Bronchial epithelial cell (primary cell): ENCODE results near the gene SCUBE2. TPM values are rescaled to one million over a fixed set of nuclear protein-coding genes. Genes with fewer than 3 reads are reported as not detected.

ENCODE experiments used
- DNase-seq: peaks from one replicate; pipeline ENCODE4 v3.0.0-alpha.2; 2010; ENCODE audit warnings: low read depth
- FAIRE-seq: peaks from 2 replicates; lab custom pipeline; 2011; peaks lifted over from hg19 to GRCh38; lab: Jason Lieb, UNC
- H3K27me3 ChIP-seq: 2 replicates; pipeline ENCODE4 v1.5.1; 2011; ENCODE audit warnings: low read length; ENCODE audit not compliant: control insufficient read depth, insufficient read depth
- H3K36me3 ChIP-seq: 2 replicates; pipeline ENCODE4 v1.5.1; 2011; ENCODE audit warnings: low read length; ENCODE audit not compliant: control insufficient read depth, insufficient read depth
- H3K4me3 ChIP-seq: 2 replicates; pipeline ENCODE4 v1.5.1; 2011; ENCODE audit warnings: mild to moderate bottlenecking, low read depth, low read length, control low read depth
- CTCF ChIP-seq: IDR thresholded peaks from 2 replicates; pipeline ENCODE4 v1.5.1; 2011; ENCODE audit warnings: mild to moderate bottlenecking, moderate library complexity, low read length, control low read depth, inconsistent platforms; ENCODE audit not compliant: insufficient read depth, severe bottlenecking
- total RNA-seq: library from RNA; depleted of rRNA; stranded (reverse); fragments of >200 nt; gene quantifications from 2 replicates; pipeline ENCODE4 v1.2.1, GENCODE V29; 2014

SCUBE2 gene
- total RNA-seq, 1 donor from 2014 or later: not detected

DNA sequence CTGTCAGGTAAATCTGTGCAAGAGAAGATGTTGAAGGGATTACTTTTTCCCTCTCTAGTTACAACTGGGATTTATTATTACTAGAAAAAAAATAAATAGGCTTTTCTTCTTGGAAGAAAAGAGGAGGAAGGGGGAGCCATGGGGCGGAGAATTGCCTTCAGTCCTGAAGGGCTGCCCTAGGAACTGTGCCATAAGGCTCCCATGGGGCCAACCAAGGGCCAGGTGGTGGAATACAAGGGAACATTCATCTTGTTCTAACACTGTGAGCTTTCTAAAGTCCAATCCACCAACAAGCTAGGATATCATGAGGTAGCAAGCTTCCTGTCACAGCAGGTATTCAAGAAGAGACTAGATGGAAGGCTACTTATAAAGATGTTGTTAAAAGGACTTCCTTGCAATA lies 62.8 kb downstream of the SCUBE2 start:
- Histone ChIP-seq H3K27me3 (no peaks in the 10 kb centered on the region), H3K4me3 (no peak overlapping the region), H3K36me3 (no peaks in the 10 kb centered on the region)
- DNase-seq (no peak), FAIRE-seq (no peak)
- TF ChIP-seq CTCF: no peak

- DNase-seq: no peak
- no peak for TF ChIP-seq CTCF
- H3K36me3 ChIP-seq: no peaks in the 10 kb centered on the region
- no peak for FAIRE-seq
- H3K27me3 ChIP-seq: no peaks in the 10 kb centered on the region
- no peak overlapping the region for H3K4me3 ChIP-seq
These were observed 66.1 kb downstream of the SCUBE2 start for GRCh38 chr11:9025101-9025850.

DNA sequence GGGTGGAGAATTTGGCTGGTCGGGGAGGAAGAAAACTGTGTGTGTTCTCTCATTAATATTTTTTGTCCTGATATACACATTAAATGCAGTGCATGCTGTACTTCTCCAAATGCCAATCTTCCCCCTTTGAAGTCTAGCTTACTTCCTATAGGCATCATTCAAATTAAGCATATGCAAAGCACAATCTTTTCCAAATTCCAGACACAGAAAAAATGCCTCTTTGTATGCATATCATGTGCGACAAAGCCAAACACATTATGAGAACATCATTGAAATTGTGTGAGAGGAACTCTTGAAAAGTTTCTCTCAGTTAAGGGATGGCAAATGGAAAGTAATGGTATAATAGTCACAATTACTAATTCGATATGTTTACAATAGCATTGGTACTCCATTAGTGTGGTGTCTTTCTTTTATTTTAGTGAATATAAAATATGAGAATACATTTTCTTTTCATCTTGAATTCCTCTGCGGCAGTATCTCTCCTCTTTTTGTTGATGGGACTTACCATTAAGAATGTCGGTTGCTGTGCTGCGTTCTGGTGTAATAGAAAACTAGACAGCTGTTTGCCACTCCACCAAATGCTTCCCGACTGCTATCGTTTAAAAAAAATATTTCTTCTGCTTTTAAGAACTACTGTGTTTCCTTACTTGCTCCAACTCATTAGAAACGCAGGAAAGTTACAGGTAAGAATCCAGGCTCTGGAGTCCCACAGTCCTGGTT lies 68.3 kb downstream of the SCUBE2 start:
- no peak for TF ChIP-seq CTCF
- no peaks in the 10 kb centered on the region for H3K27me3 ChIP-seq
- H3K36me3 ChIP-seq: no peaks in the 10 kb centered on the region

DNA sequence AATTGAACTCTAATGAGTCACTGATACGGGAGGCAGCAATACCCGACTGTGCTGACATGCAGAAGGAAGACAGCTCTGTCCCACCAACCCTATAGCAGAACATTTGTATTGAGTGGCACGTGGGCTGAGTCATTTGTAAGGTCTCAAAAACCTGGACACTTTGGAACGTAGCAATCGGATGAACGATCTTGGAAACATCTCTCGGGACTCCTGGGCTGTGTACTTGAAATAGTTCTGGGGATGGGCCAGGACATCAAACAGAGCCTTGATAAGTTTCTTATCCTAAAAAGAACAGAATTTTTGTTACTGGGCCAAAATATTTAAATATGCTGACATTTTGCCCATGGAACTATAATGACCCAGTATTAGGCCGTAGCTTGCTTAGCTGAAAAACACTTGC lies 70.5 kb downstream of the SCUBE2 start:
- H3K36me3 ChIP-seq: no peaks in the 10 kb centered on the region
- FAIRE-seq (no peak), DNase-seq (no peak)
- no peak for TF ChIP-seq CTCF
- no peak overlapping the region for H3K4me3 ChIP-seq
- no peaks in the 10 kb centered on the region for H3K27me3 ChIP-seq

More for the DNA sequence above, 68.3 kb downstream of the SCUBE2 start:
- no peak for FAIRE-seq
- no peak for DNase-seq
- H3K4me3 ChIP-seq: no peak overlapping the region

GRCh38 chr11:9019861-9020260 lies 71.5 kb downstream of the SCUBE2 start:
- no peak for FAIRE-seq
- H3K27me3 ChIP-seq: no peaks in the 10 kb centered on the region
- H3K4me3 ChIP-seq: no peak overlapping the region
- TF ChIP-seq CTCF: no peak
- H3K36me3 ChIP-seq: no peaks in the 10 kb centered on the region
- DNase-seq: no peak
